Stimulated activated CD4-positive, alpha-beta T cell treated with anti-CD3 and anti-CD28 coated beads, TNF-alpha, amount 100 ng/mL, for 1 hour (primary cell): ENCODE results near the gene SWI5.

Experiments
- DNase-seq, 3 donors: peaks; one replicate each; pipeline ENCODE4 v3.0.0-alpha.2; 2020; ENCODE audit warnings: low read depth in 3 of 3, low spot score in 1 of 3

Gene SWI5

DNA sequence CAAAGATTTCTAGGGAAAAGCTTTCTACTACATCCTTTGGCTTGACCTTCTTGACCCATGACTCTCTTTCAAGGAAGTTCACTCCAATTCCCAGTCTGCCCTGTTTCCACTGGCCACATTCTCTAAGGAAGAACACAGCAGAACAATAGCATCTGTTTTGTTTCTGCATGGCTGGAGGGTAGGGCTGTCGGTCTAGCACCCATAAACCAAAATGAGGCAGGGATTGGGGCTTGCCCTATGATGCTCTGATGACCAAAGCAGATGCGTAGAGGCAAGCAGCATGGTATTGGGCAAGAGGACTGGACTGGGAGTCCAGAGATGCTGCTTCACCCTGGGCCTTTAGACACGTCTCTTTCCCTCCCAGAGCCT, 24.4 kb upstream of the SWI5 start:
- no peak for DNase-seq

- DNase-seq: no peak
Observed at GRCh38 chr9:128252317-128253139, 23.5 kb upstream of the SWI5 start.

GRCh38 chr9:128253140-128253990, 22.7 kb upstream of the SWI5 start:
- DNase-seq: no peak

GRCh38 chr9:128253991-128254346, 22.1 kb upstream of the SWI5 start:
- no peak for DNase-seq

DNA sequence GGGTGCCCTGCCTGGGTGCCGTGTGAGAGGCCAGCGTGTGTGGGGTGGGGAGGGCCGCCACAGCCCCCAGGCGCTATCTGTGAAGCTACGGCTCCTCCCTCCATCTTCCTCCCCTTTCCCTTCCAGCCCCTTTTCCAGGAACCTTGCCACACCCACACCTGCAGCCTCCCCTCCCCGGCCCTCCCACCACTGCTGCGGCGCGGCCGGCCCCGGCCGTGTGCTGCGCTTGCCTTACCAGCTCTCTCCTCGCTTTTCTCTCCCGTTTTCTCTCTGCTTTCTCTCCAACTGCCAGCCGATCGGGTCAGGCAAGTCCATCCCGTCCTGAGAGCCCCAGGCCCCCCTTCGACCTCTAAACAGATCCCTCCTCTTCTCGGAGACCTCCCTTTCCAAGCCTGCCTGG, 21.7 kb upstream of the SWI5 start:
- DNase-seq: no peak

DNA sequence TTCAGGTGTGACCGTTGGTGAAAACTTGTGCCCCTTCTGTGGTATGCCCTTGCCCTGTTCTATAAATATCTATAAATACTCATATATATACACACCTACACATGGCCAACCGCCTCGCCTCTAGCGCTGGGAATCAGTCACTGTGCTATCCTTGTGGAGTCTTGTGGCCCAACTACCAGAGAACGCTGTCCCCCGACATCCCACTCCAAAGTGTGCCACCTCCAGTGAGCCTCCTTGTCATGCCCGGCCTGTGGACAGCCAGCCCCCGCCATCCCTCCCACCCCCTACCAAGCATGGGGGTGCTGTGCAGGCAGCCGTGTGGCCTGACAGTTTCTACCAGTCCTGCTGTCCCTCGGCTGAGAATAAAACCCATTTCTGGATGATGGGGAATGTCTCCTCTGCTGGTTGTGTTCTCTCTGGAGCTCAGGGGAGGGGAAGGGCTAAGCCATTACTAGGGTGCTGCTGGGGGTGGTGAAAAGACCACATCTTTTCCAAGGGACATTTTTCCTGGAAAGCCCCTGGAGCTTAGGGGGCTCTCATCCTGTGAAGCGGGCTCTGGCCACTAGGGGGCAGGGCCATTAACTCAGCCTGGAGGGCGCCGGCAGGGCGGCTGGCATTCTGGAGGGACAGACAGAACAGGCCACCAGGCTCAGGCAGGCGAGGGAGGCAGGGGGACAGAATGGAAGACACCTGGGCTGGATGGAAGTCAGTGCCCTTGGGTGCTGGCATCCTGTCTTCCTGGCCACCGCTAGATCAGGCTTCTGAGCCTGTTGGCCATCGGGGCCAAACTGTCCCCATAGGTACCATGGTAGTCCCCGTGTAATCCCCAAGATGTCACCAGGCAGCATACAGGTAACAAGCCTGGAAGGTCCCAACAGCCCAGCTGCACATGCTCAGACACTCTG, 21.0 kb upstream of the SWI5 start:
- DNase-seq: peak in 1 of 3 donors; percentile 48

DNA sequence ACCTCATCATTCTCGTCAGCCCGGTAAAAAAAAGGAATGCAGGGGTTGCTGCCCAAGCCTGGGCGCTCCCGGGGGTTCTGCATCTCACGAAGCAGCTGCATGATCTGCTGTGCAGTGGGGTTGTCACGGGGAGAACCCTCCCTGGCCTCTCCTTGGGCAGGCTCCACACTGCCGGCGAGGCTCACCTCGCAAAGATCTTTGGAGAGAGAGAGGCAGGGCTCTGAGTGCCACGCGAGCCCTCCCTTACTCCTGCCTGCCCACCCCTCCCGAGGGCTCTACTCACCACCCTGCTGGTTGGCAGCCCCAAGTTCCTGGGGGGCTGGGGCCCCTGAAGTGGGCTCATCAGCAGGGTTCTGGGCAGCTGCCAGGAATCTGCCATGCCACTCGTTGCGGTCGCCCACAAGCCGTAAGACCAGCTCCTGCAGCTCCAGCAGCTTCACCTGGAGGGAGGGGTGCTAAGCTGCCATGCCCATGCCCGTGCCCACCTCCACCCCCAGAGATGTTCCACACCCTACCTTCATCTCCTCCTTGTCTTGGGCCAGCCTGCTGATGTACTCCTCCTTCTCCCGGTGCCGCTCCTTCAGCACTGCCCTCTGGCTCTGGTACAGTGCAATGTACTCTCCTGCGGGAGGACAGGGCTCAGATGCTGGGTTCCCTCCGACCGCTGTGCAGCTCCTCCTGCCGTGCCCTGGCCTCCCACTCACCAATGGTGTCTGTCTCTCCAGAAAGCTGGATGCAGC, 18.8 kb upstream of the SWI5 start:
- DNase-seq: no peak

- DNase-seq: no peak
Observed at GRCh38 chr9:128257907-128258306, 18.2 kb upstream of the SWI5 start.

- DNase-seq: no peak
Observed at GRCh38 chr9:128258326-128258725, 17.8 kb upstream of the SWI5 start.

DNA sequence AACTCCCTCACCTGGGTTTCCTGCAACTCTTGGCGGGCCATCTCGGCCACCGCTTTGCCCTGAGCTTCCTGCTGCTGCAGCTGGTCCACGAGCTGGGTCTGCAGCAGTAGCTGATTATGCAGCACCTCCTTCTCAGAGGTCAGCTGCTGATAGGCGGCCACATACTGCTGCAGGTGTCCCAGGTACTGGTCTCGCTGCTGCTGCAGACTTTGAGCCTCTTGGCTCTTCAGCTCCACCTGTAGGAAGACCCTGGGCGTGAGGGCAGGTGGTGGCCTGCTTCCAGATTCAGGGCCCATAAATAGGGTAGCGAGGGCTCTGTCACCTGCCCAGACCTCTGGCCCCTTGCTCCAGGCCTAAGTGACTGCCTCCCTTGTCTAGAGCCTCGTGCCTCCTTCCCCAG, 16.9 kb upstream of the SWI5 start:
- no peak for DNase-seq

DNA sequence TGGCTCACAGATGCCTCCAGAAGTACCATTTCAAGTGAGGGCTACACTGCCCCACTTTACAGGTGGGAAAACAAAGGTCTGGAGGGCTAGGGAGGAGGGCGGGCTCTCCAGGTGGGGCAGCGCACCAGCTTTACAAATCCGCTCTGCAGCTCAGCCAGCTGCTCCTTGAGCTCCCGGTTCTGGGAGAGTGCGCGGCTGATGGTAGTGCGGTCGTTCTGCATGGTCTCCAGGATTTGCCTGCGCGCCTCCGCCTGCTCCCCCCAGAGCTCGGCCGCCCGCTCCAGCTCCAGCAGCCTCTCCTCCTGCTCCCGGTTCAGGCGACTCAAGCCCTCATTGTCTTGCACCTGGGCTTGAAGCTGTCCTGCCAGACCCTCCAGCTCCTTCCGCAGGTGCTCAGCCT, 15.7 kb upstream of the SWI5 start:
- DNase-seq: no peak

DNA sequence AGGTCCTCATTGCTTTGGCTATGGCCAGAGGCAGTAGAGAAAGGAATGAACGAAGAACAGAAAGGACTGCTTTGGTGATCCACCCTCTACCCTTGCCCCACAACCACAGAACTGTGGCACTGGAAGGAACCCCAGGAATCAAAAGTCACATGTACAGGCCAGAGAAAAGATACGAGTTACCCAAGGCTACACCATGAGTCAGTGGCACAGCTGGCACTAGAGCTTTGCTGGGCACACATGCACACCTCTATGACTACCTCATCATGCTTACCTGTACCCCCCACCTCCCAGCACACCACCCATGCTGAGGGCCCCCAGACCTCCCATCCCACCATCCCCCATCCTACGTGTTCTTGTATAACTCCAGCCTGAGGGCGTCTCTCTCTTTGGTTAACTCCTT, 13.4 kb upstream of the SWI5 start:
- no peak for DNase-seq

DNA sequence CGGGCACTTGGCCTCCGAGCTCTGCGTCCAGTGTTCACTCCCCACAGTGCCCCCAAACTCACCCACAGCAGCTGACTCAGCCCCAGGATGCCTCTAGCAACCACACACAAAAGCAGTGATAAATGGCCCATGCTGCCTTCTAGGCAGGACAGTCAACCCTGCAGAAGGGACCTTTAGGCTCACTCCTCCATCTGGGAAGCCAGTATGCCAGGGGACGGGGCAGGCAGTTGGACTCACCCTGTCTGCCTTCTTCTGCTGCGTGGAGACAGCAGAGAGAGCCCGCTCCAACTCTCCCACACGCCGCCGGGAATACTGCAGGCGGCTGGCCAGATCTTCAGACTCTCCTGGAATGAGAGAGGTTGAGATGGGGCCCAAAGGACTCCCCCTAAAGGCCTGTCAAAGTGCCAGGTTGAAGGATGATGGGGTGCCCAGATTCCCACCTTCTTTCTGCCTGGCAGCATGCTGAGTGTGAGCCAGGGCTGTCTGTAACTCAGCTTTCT, 10.7 kb upstream of the SWI5 start:
- DNase-seq: no peak

GRCh38 chr9:128266868-128267590, 9.0 kb upstream of the SWI5 start:
- no peak for DNase-seq

GRCh38 chr9:128271112-128271511, 5.0 kb upstream of the SWI5 start:
- no peak for DNase-seq

DNA sequence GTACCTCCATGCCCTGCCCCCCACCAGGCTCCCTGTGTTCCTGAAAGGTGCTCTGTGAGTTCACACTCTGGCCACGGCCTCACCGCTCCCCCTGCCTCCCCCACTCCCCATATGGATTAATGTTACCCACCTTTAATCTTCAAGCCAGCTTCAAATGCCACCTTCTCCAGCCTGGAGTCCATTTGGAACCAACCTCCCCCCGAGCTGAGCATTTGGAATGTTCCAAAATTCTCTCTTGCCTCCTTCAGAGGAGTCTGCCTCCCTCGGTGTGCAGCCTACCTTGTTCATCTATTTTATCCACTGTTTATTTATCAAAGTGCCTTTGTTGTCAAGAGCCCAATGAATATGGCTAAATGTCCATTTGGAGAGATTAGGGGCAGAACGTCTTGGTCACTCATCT, 4.6 kb upstream of the SWI5 start:
- no peak for DNase-seq

DNA sequence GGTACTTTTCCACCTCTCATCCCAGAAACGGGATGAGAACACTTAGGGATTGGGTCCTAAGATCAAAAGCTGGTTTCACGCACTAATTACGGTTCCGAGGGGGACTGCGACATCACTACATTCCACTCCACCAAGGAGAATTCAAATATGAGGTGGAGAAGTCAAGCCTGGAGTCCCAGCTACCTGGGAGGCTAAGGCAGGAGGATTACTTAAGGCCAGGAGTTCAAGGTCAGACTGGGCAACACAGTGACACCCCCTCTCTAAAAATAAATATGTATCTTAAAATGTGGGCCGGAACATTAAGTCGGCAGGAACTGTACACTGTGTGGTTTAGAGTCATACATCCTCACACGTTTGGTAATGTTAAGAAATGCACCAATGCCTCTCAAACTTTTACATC, 1.8 kb upstream of the SWI5 start:
- DNase-seq: no peak

DNA sequence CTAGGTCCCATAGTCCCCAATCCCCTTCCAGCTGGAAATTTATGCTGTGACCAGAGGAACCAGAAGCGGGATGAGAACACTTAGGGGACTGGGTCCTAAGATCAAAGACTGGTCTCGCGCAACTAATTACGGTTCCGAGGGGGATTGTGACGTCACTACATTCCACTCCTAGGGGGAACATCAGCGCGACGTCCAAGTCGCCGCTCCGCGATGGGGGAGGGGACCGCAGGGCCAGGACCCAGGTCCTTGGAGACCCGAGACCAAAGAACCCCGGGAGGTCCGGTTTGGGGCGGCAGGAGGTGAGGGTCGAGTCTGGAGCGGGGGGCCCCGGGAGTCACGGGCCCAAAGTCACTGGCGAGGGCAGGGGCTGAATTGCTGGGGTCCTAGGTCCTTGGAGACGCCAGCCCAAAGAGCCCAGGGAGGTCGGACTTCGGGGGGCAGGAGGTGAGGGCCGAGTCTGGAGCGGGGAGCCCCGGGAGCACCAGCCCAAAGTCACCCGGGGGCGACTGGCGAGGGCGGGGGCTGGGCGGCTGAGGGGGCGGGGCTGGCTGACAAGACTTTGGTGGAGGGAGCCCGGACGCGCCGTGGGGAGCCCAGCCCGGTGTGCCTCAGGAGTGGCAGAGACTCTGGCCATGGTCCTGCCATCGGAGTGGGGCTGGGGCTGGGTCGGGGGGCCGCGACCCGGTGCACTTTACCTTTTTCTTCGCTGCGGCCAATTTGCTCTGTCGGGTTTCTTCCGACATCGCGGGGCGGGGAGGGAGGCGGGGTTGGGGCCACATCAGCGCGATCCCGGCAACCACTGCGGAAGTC, 673 bp upstream of the SWI5 start, which contains the start of gene GOLGA2:
TSS of gene GOLGA2 (minus strand) at position 810 of the 810 bp plus-strand sequence. CDS start at position 779, 31 bp downstream.
- no peak for DNase-seq
